Frontal cortex (tissue), 4 donors: ENCODE data around the gene CAB39L. TPM values are rescaled to one million over a fixed set of nuclear protein-coding genes. Genes with fewer than 3 reads are reported as not detected.
A peak's percentile ranks its signal among the peaks of the same experiment; 100 is the strongest.

Experiments used
- DNase-seq, 2 donors: peaks; one replicate each; pipeline ENCODE4 v3.0.0; 2012; ENCODE audit warnings: low spot score in 2 of 2
- FAIRE-seq: peaks from 2 replicates; lab custom pipeline; 2012; peaks lifted over from hg19 to GRCh38; lab: Jason Lieb, UNC
- total RNA-seq: library from RNA; depleted of rRNA; stranded (reverse); fragments of >200 nt; gene quantifications from one replicate; pipeline ENCODE4 v1.2.3, GENCODE V29; 2014
- donor health status: control.
- donor health status: control.
- donor health status: control.

CAB39L gene
- total RNA-seq, 1 donor from 2014 or later: 43.2 TPM

- FAIRE-seq: no peak
- DNase-seq: no peak
These were observed 123.9 kb downstream of the CAB39L start for GRCh38 chr13:49319951-49320350.

GRCh38 chr13:49319551-49319950 lies 124.3 kb downstream of the CAB39L start:
- DNase-seq (no peak), FAIRE-seq (no peak)

- DNase-seq (no peak), FAIRE-seq (no peak)
These were observed 127.9 kb downstream of the CAB39L start for GRCh38 chr13:49315756-49316482.

GRCh38 chr13:49315036-49315565 lies 128.8 kb downstream of the CAB39L start:
- no peak for DNase-seq
- FAIRE-seq: no peak

- FAIRE-seq: no peak
- no peak for DNase-seq
These were observed 129.5 kb downstream of the CAB39L start for GRCh38 chr13:49314344-49314882.

GRCh38 chr13:49311816-49312215 lies 132.0 kb downstream of the CAB39L start:
- FAIRE-seq (no peak), DNase-seq (no peak)

- DNase-seq (no peak), FAIRE-seq (no peak)
These were observed 133.6 kb downstream of the CAB39L start for GRCh38 chr13:49310251-49310650.

- no peak for FAIRE-seq
- no peak for DNase-seq
These were observed 134.9 kb downstream of the CAB39L start for GRCh38 chr13:49308921-49309408.

- peak; percentile 24 to 48 for DNase-seq
These were observed 135.6 kb downstream of the CAB39L start for GRCh38 chr13:49308097-49308875.

GRCh38 chr13:49307365-49307764 lies 136.5 kb downstream of the CAB39L start:
- DNase-seq (no peak), FAIRE-seq (no peak)

More at GRCh38 chr13:49308097-49308875, 135.6 kb downstream of the CAB39L start:
- no peak for FAIRE-seq

GRCh38 chr13:49305792-49306425 lies 138.0 kb downstream of the CAB39L start:
- FAIRE-seq: no peak

GRCh38 chr13:49304763-49305700 lies 138.8 kb downstream of the CAB39L start:
- FAIRE-seq: no peak
- DNase-seq: no peak

More at GRCh38 chr13:49305792-49306425, 138.0 kb downstream of the CAB39L start:
- DNase-seq: no peak

GRCh38 chr13:49304356-49304755 lies 139.5 kb downstream of the CAB39L start:
- DNase-seq (no peak), FAIRE-seq (no peak)

GRCh38 chr13:49303533-49304252 lies 140.2 kb downstream of the CAB39L start:
- peak in 1 of 2 donors; percentile 47 for DNase-seq
- FAIRE-seq: no peak

GRCh38 chr13:49302817-49303216 lies 141.0 kb downstream of the CAB39L start:
- FAIRE-seq (no peak), DNase-seq (no peak)

- DNase-seq: no peak
- FAIRE-seq: no peak
These were observed 141.6 kb downstream of the CAB39L start for GRCh38 chr13:49302222-49302621.

GRCh38 chr13:49300739-49301589 lies 142.9 kb downstream of the CAB39L start:
- peak; percentile 42 to 72 for DNase-seq
- FAIRE-seq: peak; percentile 24
